Measurements from ENCODE around the gene CD200R1.

CD200R1 gene

GRCh38 chr3:112908252-112908651 is 66.7 kb downstream of the CD200R1 start:
- Histone ChIP-seq H3K9ac (ENCODE audit: insufficient read length, low read depth) (no peak overlapping the region), H3K27me3 (ENCODE audit: insufficient read depth, insufficient read length) (no peaks in the 10 kb centered on the region), H3K36me3 (ENCODE audit: insufficient read depth, insufficient read length, low read length) (no peaks in the 10 kb centered on the region), H3K4me1 (ENCODE audit: insufficient read depth, insufficient read length) (no peaks in the 10 kb centered on the region), H3K4me3 (ENCODE audit: insufficient read length, low read depth) (no peak overlapping the region), H3K9me3 (ENCODE audit: insufficient read depth, low read length) (no peaks in the 10 kb centered on the region)
- DNase-seq (ENCODE audit: low read depth, low spot score) = no peak
- no peak for TF ChIP-seq ZNF274 (IDR thresholded peaks at IDR 0.05; ENCODE audit: low read depth, low read length)
- TF ChIP-seq YY1 (IDR thresholded peaks at IDR 0.05; ENCODE audit: insufficient read depth, insufficient read length) = no peak
- no peak for TF ChIP-seq SUZ12 (IDR thresholded peaks at IDR 0.05; ENCODE audit: extremely low read depth, insufficient read depth, insufficient read length)

- Histone ChIP-seq H3K27me3 (ENCODE audit: insufficient read depth, insufficient read length) (no peaks in the 10 kb centered on the region), H3K4me1 (ENCODE audit: insufficient read depth, insufficient read length) (no peaks in the 10 kb centered on the region), H3K36me3 (ENCODE audit: insufficient read depth, insufficient read length, low read length) (no peaks in the 10 kb centered on the region), H3K9ac (ENCODE audit: insufficient read length, low read depth) (no peak overlapping the region), H3K4me3 (ENCODE audit: insufficient read length, low read depth) (no peak overlapping the region), H3K9me3 (ENCODE audit: insufficient read depth, low read length) (no peaks in the 10 kb centered on the region)
- TF ChIP-seq ZNF274 (IDR thresholded peaks at IDR 0.05; ENCODE audit: low read depth, low read length) (no peak), YY1 (IDR thresholded peaks at IDR 0.05; ENCODE audit: insufficient read depth, insufficient read length) (no peak), SUZ12 (IDR thresholded peaks at IDR 0.05; ENCODE audit: extremely low read depth, insufficient read depth, insufficient read length) (no peak)
- no peak for DNase-seq (ENCODE audit: low read depth, low spot score)
Measured at GRCh38 chr3:112904786-112905185, 70.1 kb downstream of the CD200R1 start.

- Histone ChIP-seq H3K9me3 (ENCODE audit: insufficient read depth, low read length) (no peaks in the 10 kb centered on the region), H3K4me3 (ENCODE audit: insufficient read length, low read depth) (no peak overlapping the region), H3K9ac (ENCODE audit: insufficient read length, low read depth) (no peak overlapping the region), H3K4me1 (ENCODE audit: insufficient read depth, insufficient read length) (no peaks in the 10 kb centered on the region), H3K27me3 (ENCODE audit: insufficient read depth, insufficient read length) (no peaks in the 10 kb centered on the region), H3K36me3 (ENCODE audit: insufficient read depth, insufficient read length, low read length) (no peaks in the 10 kb centered on the region)
- DNase-seq (ENCODE audit: low read depth, low spot score) = no peak
- TF ChIP-seq ZNF274 (IDR thresholded peaks at IDR 0.05; ENCODE audit: low read depth, low read length) (no peak), YY1 (IDR thresholded peaks at IDR 0.05; ENCODE audit: insufficient read depth, insufficient read length) (no peak), SUZ12 (IDR thresholded peaks at IDR 0.05; ENCODE audit: extremely low read depth, insufficient read depth, insufficient read length) (no peak)
Measured at GRCh38 chr3:112900113-112900512, 74.8 kb downstream of the CD200R1 start.

- no peaks in the 10 kb centered on the region for H3K4me1 ChIP-seq (ENCODE audit: insufficient read depth, insufficient read length)
- no peaks in the 10 kb centered on the region for H3K9me3 ChIP-seq (ENCODE audit: insufficient read depth, low read length)
- H3K36me3 ChIP-seq (ENCODE audit: insufficient read depth, insufficient read length, low read length) = no peaks in the 10 kb centered on the region
- no peak overlapping the region for H3K4me3 ChIP-seq (ENCODE audit: insufficient read length, low read depth)
- no peak for DNase-seq (ENCODE audit: low read depth, low spot score)
- no peak for TF ChIP-seq YY1 (IDR thresholded peaks at IDR 0.05; ENCODE audit: insufficient read depth, insufficient read length)
- TF ChIP-seq ZNF274 (IDR thresholded peaks at IDR 0.05; ENCODE audit: low read depth, low read length) = no peak
- TF ChIP-seq SUZ12 (IDR thresholded peaks at IDR 0.05; ENCODE audit: extremely low read depth, insufficient read depth, insufficient read length) = no peak
- no peaks in the 10 kb centered on the region for H3K27me3 ChIP-seq (ENCODE audit: insufficient read depth, insufficient read length)
- H3K9ac ChIP-seq (ENCODE audit: insufficient read length, low read depth) = no peak overlapping the region
Measured at GRCh38 chr3:112897791-112898190, 77.1 kb downstream of the CD200R1 start.

GRCh38 chr3:112894258-112894657 is 80.6 kb downstream of the CD200R1 start:
- Histone ChIP-seq H3K9me3 (ENCODE audit: insufficient read depth, low read length) (no peaks in the 10 kb centered on the region), H3K9ac (ENCODE audit: insufficient read length, low read depth) (no peak overlapping the region), H3K4me1 (ENCODE audit: insufficient read depth, insufficient read length) (no peaks in the 10 kb centered on the region), H3K4me3 (ENCODE audit: insufficient read length, low read depth) (no peak overlapping the region), H3K36me3 (ENCODE audit: insufficient read depth, insufficient read length, low read length) (no peaks in the 10 kb centered on the region), H3K27me3 (ENCODE audit: insufficient read depth, insufficient read length) (no peaks in the 10 kb centered on the region)
- TF ChIP-seq ZNF274 (IDR thresholded peaks at IDR 0.05; ENCODE audit: low read depth, low read length) (no peak), SUZ12 (IDR thresholded peaks at IDR 0.05; ENCODE audit: extremely low read depth, insufficient read depth, insufficient read length) (no peak)
- DNase-seq (ENCODE audit: low read depth, low spot score) = peak; percentile 42

GRCh38 chr3:112889357-112889756 is 85.5 kb downstream of the CD200R1 start:
- no peaks in the 10 kb centered on the region for H3K36me3 ChIP-seq (ENCODE audit: insufficient read depth, insufficient read length, low read length)
- H3K4me3 ChIP-seq (ENCODE audit: insufficient read length, low read depth) = no peak overlapping the region
- H3K9ac ChIP-seq (ENCODE audit: insufficient read length, low read depth) = no peak overlapping the region
- TF ChIP-seq ZNF274 (IDR thresholded peaks at IDR 0.05; ENCODE audit: low read depth, low read length) = no peak
- DNase-seq (ENCODE audit: low read depth, low spot score) = no peak
- no peaks in the 10 kb centered on the region for H3K9me3 ChIP-seq (ENCODE audit: insufficient read depth, low read length)
- H3K4me1 ChIP-seq (ENCODE audit: insufficient read depth, insufficient read length) = no peaks in the 10 kb centered on the region
- no peaks in the 10 kb centered on the region for H3K27me3 ChIP-seq (ENCODE audit: insufficient read depth, insufficient read length)

GRCh38 chr3:112888381-112889085 is 86.4 kb downstream of the CD200R1 start:
- no peak overlapping the region for H3K4me3 ChIP-seq (ENCODE audit: insufficient read length, low read depth)
- no peaks in the 10 kb centered on the region for H3K9me3 ChIP-seq (ENCODE audit: insufficient read depth, low read length)
- DNase-seq (ENCODE audit: low read depth, low spot score) = no peak
- H3K36me3 ChIP-seq (ENCODE audit: insufficient read depth, insufficient read length, low read length) = no peaks in the 10 kb centered on the region
- TF ChIP-seq SUZ12 (IDR thresholded peaks at IDR 0.05; ENCODE audit: extremely low read depth, insufficient read depth, insufficient read length) = no peak
- TF ChIP-seq YY1 (IDR thresholded peaks at IDR 0.05; ENCODE audit: insufficient read depth, insufficient read length) = no peak
- TF ChIP-seq ZNF274 (IDR thresholded peaks at IDR 0.05; ENCODE audit: low read depth, low read length) = no peak
- no peak overlapping the region for H3K9ac ChIP-seq (ENCODE audit: insufficient read length, low read depth)
- H3K4me1 ChIP-seq (ENCODE audit: insufficient read depth, insufficient read length) = no peaks in the 10 kb centered on the region
- H3K27me3 ChIP-seq (ENCODE audit: insufficient read depth, insufficient read length) = no peaks in the 10 kb centered on the region
